ENCODE data around the gene C19orf38. TPM values are rescaled to one million over a fixed set of nuclear protein-coding genes. Genes with fewer than 3 reads are reported as not detected.

C19orf38 gene
- total and polyA plus RNA-seq, 4 donors = 0.97 to 3.9 (median 1.5) TPM

DNA sequence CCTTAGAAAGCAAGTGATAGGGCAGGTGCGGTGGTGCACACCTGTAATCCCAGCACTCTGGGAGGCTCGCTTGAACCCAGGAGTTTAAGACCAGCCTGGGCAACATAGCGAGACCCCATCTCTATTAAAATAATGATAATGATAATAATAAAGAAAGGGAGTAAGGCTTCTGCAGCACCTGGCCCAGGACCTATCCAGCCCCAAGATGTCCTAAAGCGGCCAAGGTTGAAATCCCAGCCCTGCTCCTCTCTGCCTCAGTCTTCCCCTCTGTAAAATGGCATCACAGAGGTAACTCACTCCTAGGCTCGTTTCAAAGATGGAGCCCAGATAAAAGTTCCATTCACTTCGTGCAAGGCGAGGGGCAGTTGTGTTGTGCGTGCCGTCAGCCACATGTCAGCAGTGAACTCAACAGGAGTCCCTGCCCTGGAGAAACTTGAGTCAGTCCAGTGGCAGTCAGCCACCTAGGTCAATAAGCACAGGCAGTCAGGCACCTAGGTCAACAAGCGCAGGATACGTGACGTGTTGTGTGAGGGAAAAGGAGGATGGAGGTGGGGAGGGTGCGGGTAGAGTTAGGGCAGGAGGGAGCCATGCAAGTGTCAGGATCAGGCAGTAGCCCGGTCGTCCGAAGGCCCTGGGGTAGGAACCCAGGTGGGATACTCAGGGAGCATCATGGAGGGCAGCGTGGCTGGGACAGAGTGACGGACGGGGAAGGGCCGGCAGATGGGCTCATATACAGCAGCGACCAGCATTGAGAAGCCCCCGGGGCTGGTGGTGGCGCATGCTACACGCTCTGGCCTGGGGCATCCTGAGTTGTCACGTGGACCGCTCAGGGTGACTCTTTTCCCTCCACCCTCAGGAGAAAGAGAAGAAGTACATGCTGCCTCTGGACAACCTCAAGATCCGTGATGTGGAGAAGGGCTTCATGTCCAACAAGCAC, 28.8 kb upstream of the C19orf38 start:
- Histone ChIP-seq H3K4me3 (ENCODE audit: low read depth in 1 of 3, low read length in 3 of 3) (no peak overlapping the region), H3K36me3 (ENCODE audit: control insufficient read depth in 4 of 4, insufficient read depth in 3 of 4, low read depth in 1 of 4, low read length in 3 of 4) (peaks cover 13 to 42% (median 29%) of the 10 kb centered on the region in 4 donors), H3K9ac (ENCODE audit: low read depth in 1 of 2, low read length in 2 of 2) (no peak overlapping the region), H3K9me3 (ENCODE audit: control insufficient read depth in 4 of 4, low read length in 3 of 4) (no peaks in the 10 kb centered on the region), H3K27ac (ENCODE audit: low read depth in 1 of 2, low read length in 2 of 2) (no peak overlapping the region), H3K27me3 (ENCODE audit: control insufficient read depth in 4 of 4, insufficient read depth in 4 of 4, low read length in 3 of 4) (no peaks in the 10 kb centered on the region), H3K4me1 (ENCODE audit: control insufficient read depth in 4 of 4, insufficient read depth in 4 of 4, low read length in 3 of 4) (no peaks in the 10 kb centered on the region)
- no peak for DNase-seq (ENCODE audit: low spot score)
- TF ChIP-seq ATF3 (IDR thresholded peaks at IDR 0.05) (no peak), YY1 (IDR thresholded peaks at IDR 0.05) (no peak), TAF1 (conservative IDR thresholded peaks at IDR 0.05) (no peak), MAX (IDR thresholded peaks at IDR 0.05) (no peak), GABPA (IDR thresholded peaks at IDR 0.05 in 1 of 2, conservative IDR thresholded peaks at IDR 0.05 in 1 of 2) (no peak), EGR1 (IDR thresholded peaks at IDR 0.05; ENCODE audit: low read depth in 2 of 2) (no peak), SP1 (IDR thresholded peaks at IDR 0.05) (no peak), FOXA2 (IDR thresholded peaks at IDR 0.05) (no peak), RAD21 (IDR thresholded peaks at IDR 0.05) (no peak), NR2F2 (IDR thresholded peaks at IDR 0.05) (no peak), RXRA (IDR thresholded peaks at IDR 0.05) (no peak), FOXA1 (IDR thresholded peaks at IDR 0.05) (no peak), HNF4A (conservative IDR thresholded peaks at IDR 0.05) (no peak)
- TF ChIP-seq, protein P1, sequence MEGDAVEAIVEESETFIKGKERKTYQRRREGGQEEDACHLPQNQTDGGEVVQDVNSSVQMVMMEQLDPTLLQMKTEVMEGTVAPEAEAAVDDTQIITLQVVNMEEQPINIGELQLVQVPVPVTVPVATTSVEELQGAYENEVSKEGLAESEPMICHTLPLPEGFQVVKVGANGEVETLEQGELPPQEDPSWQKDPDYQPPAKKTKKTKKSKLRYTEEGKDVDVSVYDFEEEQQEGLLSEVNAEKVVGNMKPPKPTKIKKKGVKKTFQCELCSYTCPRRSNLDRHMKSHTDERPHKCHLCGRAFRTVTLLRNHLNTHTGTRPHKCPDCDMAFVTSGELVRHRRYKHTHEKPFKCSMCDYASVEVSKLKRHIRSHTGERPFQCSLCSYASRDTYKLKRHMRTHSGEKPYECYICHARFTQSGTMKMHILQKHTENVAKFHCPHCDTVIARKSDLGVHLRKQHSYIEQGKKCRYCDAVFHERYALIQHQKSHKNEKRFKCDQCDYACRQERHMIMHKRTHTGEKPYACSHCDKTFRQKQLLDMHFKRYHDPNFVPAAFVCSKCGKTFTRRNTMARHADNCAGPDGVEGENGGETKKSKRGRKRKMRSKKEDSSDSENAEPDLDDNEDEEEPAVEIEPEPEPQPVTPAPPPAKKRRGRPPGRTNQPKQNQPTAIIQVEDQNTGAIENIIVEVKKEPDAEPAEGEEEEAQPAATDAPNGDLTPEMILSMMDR (IDR thresholded peaks at IDR 0.05; ENCODE audit: low read depth, low read length, missing input control) = no peak
- TF ChIP-seq, protein P2, sequence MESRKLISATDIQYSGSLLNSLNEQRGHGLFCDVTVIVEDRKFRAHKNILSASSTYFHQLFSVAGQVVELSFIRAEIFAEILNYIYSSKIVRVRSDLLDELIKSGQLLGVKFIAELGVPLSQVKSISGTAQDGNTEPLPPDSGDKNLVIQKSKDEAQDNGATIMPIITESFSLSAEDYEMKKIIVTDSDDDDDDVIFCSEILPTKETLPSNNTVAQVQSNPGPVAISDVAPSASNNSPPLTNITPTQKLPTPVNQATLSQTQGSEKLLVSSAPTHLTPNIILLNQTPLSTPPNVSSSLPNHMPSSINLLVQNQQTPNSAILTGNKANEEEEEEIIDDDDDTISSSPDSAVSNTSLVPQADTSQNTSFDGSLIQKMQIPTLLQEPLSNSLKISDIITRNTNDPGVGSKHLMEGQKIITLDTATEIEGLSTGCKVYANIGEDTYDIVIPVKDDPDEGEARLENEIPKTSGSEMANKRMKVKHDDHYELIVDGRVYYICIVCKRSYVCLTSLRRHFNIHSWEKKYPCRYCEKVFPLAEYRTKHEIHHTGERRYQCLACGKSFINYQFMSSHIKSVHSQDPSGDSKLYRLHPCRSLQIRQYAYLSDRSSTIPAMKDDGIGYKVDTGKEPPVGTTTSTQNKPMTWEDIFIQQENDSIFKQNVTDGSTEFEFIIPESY (IDR thresholded peaks at IDR 0.05) = no peak
- TF ChIP-seq, protein P3, sequence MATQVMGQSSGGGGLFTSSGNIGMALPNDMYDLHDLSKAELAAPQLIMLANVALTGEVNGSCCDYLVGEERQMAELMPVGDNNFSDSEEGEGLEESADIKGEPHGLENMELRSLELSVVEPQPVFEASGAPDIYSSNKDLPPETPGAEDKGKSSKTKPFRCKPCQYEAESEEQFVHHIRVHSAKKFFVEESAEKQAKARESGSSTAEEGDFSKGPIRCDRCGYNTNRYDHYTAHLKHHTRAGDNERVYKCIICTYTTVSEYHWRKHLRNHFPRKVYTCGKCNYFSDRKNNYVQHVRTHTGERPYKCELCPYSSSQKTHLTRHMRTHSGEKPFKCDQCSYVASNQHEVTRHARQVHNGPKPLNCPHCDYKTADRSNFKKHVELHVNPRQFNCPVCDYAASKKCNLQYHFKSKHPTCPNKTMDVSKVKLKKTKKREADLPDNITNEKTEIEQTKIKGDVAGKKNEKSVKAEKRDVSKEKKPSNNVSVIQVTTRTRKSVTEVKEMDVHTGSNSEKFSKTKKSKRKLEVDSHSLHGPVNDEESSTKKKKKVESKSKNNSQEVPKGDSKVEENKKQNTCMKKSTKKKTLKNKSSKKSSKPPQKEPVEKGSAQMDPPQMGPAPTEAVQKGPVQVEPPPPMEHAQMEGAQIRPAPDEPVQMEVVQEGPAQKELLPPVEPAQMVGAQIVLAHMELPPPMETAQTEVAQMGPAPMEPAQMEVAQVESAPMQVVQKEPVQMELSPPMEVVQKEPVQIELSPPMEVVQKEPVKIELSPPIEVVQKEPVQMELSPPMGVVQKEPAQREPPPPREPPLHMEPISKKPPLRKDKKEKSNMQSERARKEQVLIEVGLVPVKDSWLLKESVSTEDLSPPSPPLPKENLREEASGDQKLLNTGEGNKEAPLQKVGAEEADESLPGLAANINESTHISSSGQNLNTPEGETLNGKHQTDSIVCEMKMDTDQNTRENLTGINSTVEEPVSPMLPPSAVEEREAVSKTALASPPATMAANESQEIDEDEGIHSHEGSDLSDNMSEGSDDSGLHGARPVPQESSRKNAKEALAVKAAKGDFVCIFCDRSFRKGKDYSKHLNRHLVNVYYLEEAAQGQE (IDR thresholded peaks at IDR 0.05) = no peak
- WGBS = 97% methylated on average over 27 of the region's 27 CpGs
